ENCODE results near the gene LYZL4. TPM values are rescaled to one million over a fixed set of nuclear protein-coding genes. Genes with fewer than 3 reads are reported as not detected.

LYZL4 gene
- total and polyA plus RNA-seq, 8 donors: not detected

GRCh38 chr3:42428830-42429229 lies 18.4 kb upstream of the LYZL4 start:
- ATAC-seq (no peak), DNase-seq (no peak)
- intact Hi-C loops (cut with DNase I): no loop called here
- Histone ChIP-seq H3K4me3 (no peak overlapping the region), H3K4me1 (no peaks in the 10 kb centered on the region), H3K36me3 (no peaks in the 10 kb centered on the region), H3K9me3 (peaks cover 0 to 10% of the 10 kb centered on the region in 2 donors), H3K27me3 (no peaks in the 10 kb centered on the region), H3K27ac (no peak overlapping the region)
- TF ChIP-seq, protein P1, sequence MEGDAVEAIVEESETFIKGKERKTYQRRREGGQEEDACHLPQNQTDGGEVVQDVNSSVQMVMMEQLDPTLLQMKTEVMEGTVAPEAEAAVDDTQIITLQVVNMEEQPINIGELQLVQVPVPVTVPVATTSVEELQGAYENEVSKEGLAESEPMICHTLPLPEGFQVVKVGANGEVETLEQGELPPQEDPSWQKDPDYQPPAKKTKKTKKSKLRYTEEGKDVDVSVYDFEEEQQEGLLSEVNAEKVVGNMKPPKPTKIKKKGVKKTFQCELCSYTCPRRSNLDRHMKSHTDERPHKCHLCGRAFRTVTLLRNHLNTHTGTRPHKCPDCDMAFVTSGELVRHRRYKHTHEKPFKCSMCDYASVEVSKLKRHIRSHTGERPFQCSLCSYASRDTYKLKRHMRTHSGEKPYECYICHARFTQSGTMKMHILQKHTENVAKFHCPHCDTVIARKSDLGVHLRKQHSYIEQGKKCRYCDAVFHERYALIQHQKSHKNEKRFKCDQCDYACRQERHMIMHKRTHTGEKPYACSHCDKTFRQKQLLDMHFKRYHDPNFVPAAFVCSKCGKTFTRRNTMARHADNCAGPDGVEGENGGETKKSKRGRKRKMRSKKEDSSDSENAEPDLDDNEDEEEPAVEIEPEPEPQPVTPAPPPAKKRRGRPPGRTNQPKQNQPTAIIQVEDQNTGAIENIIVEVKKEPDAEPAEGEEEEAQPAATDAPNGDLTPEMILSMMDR (IDR thresholded peaks at IDR 0.05): no peak

DNA sequence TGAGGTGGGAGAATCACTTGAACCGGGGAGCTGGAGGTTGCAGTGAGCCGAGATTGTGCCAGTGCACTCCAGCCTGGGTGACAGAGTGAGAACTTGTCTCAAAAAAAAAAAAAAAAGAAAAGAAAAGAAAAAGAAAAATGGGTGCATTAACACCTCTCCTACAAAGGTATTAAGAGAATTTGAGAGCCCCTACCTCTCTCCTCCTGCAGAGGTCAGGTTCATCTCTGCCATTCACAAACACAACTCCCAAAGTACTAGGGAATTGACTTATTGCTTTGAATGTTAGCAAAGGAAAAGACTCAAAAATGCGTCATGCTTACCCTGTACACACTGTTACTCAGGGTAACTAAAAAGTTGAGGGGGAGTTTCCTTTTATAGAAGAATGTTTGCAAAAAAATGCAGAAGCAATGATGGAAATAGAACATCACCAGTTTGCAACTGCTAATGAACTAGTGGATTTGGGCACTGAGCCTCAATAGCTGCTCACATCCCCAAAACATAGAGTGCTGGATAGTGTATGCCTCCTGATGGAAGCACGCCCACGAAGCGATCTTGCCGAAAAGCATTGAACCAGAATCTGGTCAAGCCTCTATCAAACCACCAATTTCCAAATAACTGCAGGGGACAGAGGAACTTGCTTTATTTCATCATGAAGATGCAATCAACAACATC lies 15.5 kb upstream of the LYZL4 start:
- H3K27me3 ChIP-seq: no peaks in the 10 kb centered on the region
- H3K36me3 ChIP-seq: no peaks in the 10 kb centered on the region
- no peaks in the 10 kb centered on the region for H3K9me3 ChIP-seq
- TF ChIP-seq, protein P1 (IDR thresholded peaks at IDR 0.05): no peak
- H3K27ac ChIP-seq: no peak overlapping the region
- no peak overlapping the region for H3K4me3 ChIP-seq
- DNase-seq (no peak), ATAC-seq (no peak)
- no peaks in the 10 kb centered on the region for H3K4me1 ChIP-seq
- intact Hi-C loops (cut with DNase I): no loop called here

- ATAC-seq (no peak), DNase-seq (no peak)
- Histone ChIP-seq H3K27me3 (no peaks in the 10 kb centered on the region), H3K27ac (no peak overlapping the region), H3K36me3 (no peaks in the 10 kb centered on the region), H3K4me3 (no peak overlapping the region), H3K9me3 (no peaks in the 10 kb centered on the region), H3K4me1 (no peaks in the 10 kb centered on the region)
- TF ChIP-seq, protein P1 (IDR thresholded peaks at IDR 0.05): no peak
- intact Hi-C loops (cut with DNase I): no loop called here
Measured at GRCh38 chr3:42424911-42425310, 14.5 kb upstream of the LYZL4 start.

DNA sequence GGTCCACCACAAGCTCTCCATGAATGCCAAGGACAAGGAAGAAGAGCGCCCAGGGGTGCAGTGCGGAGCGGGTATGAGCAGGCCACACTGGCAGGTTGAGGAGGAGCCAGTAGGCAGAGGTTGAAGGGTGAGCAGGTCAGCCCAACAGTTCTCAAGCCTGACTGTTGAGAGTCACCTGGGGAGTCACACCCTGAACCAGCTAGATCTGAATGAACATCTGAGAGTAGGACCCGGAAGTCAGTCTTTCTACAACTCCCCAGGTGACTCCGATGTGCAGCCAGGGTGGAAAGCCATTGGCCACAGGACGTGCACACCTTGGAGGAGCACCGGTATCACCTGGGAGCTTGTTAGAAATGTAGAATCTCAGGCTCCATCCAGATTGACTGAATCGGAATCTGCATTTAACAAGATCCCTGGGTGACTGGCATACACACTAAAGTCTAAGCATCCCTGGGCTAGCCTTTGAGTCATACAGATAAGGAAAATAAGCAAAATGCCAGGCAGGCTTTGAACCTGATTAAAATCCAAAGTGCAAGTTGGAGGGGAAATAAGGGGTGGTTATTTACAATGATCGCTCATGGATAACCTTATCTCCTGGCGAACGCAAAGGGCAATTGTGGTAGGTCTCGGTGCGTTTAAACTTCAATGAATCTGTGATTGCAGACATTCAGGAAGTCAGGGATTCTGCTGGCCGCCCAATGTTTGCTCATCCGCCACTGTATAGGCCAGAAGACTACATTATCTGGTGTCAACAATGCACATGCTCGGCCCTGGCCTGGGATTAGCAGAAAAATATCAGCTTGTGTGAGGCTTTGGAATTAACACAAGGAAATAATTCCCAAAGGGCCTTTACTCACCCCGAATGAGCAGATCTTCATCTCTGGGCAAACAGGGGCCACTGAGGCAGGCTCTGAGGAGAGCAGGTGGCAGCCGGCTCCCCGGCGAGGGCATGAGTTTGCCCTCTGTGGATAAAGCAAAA lies 11.7 kb upstream of the LYZL4 start:
- no peak for DNase-seq
- H3K27ac ChIP-seq: no peak overlapping the region
- no peak for ATAC-seq
- H3K4me3 ChIP-seq: no peak overlapping the region
- no peaks in the 10 kb centered on the region for H3K36me3 ChIP-seq
- intact Hi-C loops (cut with DNase I): no loop called here
- no peaks in the 10 kb centered on the region for H3K9me3 ChIP-seq
- no peaks in the 10 kb centered on the region for H3K4me1 ChIP-seq
- no peaks in the 10 kb centered on the region for H3K27me3 ChIP-seq
- TF ChIP-seq, protein P1 (IDR thresholded peaks at IDR 0.05): no peak

GRCh38 chr3:42419563-42419962 lies 9.2 kb upstream of the LYZL4 start:
- no peak overlapping the region for H3K27ac ChIP-seq
- no peaks in the 10 kb centered on the region for H3K27me3 ChIP-seq
- TF ChIP-seq, protein P1 (IDR thresholded peaks at IDR 0.05): no peak
- no peak for DNase-seq
- no peaks in the 10 kb centered on the region for H3K4me1 ChIP-seq
- no peak overlapping the region for H3K4me3 ChIP-seq
- H3K36me3 ChIP-seq: no peaks in the 10 kb centered on the region
- intact Hi-C loops (cut with DNase I): no loop called here
- no peak for ATAC-seq
- no peaks in the 10 kb centered on the region for H3K9me3 ChIP-seq

All from left lung (tissue), 10 donors.